ENCODE results near the gene NEDD4L.
A peak's percentile ranks its signal among the peaks of the same experiment; 100 is the strongest.

The NEDD4L gene

GRCh38 chr18:58299936-58300335 is 255.9 kb downstream of the NEDD4L start:
- DNase-seq, result no peak

- DNase-seq, result no peak
These were observed 256.8 kb downstream of the NEDD4L start for GRCh38 chr18:58300867-58301266.

- DNase-seq, result no peak
These were observed 258.8 kb downstream of the NEDD4L start for GRCh38 chr18:58302811-58303210.

GRCh38 chr18:58303363-58303762 is 259.3 kb downstream of the NEDD4L start:
- DNase-seq, result no peak

GRCh38 chr18:58305792-58306191 is 261.8 kb downstream of the NEDD4L start:
- DNase-seq, result no peak

- no peak for DNase-seq
These were observed 263.4 kb downstream of the NEDD4L start for GRCh38 chr18:58307441-58307840.

- no peak for DNase-seq
These were observed 264.4 kb downstream of the NEDD4L start for GRCh38 chr18:58308463-58308862.

GRCh38 chr18:58309099-58309498 is 265.1 kb downstream of the NEDD4L start:
- no peak for DNase-seq

GRCh38 chr18:58309610-58310239 is 265.7 kb downstream of the NEDD4L start:
- DNase-seq, result peak; percentile 7

- peak; percentile 23 for DNase-seq
These were observed 266.5 kb downstream of the NEDD4L start for GRCh38 chr18:58310517-58310916.

GRCh38 chr18:58311390-58311789 is 267.4 kb downstream of the NEDD4L start:
- DNase-seq, result no peak

GRCh38 chr18:58313491-58314032 is 269.5 kb downstream of the NEDD4L start:
- peak; percentile 63 for DNase-seq

GRCh38 chr18:58314284-58314683 is 270.3 kb downstream of the NEDD4L start:
- DNase-seq, result no peak

- DNase-seq, result no peak
These were observed 271.0 kb downstream of the NEDD4L start for GRCh38 chr18:58315041-58315440.

- DNase-seq, result no peak
These were observed 271.8 kb downstream of the NEDD4L start for GRCh38 chr18:58315739-58316215.

- DNase-seq, result peak; percentile 8
These were observed 272.6 kb downstream of the NEDD4L start for GRCh38 chr18:58316396-58317342.

GRCh38 chr18:58319719-58320118 is 275.7 kb downstream of the NEDD4L start:
- no peak for DNase-seq

- no peak for DNase-seq
These were observed 277.0 kb downstream of the NEDD4L start for GRCh38 chr18:58320907-58321561.

GRCh38 chr18:58321986-58322385 is 278.0 kb downstream of the NEDD4L start:
- DNase-seq, result peak; percentile 72

GRCh38 chr18:58322464-58322863 is 278.4 kb downstream of the NEDD4L start:
- DNase-seq, result no peak

GRCh38 chr18:58323866-58324762 is 280.1 kb downstream of the NEDD4L start:
- DNase-seq, result no peak

Measured in RPMI8226 (cell line).